Measurements from ENCODE around the gene CHADL. TPM values are rescaled to one million over a fixed set of nuclear protein-coding genes. Genes with fewer than 3 reads are reported as not detected.

The CHADL gene
- polyA plus RNA-seq, 1 donor (not counting 4 experiments of a cell fraction or from before 2014, with no cell fraction given) = 0.16 TPM

DNA sequence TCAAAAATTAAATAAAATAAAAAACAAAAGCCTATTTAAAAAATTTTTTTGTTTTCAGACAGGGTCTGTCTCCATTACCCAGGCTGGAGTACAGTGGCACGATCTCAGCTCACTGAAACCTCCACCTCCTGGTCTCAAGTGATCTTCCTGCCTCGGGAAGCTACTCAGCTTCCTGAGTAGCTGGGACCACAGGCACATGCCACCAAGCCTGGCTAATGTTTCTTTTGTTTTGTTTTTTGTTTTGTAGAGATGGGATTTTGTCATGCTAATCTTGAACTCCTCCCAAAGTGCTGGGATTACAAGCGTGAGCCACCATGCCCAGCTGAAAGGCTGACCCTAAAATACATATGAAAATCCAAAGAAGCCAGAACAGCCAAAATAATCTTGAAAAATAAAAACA lies 56.1 kb downstream of the CHADL start:
- Histone ChIP-seq H3K36me3 (ENCODE audit: control insufficient read depth in 2 of 2, extremely low read depth in 1 of 2, insufficient read depth in 2 of 2, low read length in 2 of 2) (no peaks in the 10 kb centered on the region), H3K27me3 (ENCODE audit: control insufficient read depth, extremely low read depth, insufficient read depth, low read length) (no peaks in the 10 kb centered on the region), H3K27ac (ENCODE audit: control insufficient read depth, insufficient read depth, low read length) (no peak overlapping the region), H3K4me2 (ENCODE audit: control insufficient read depth, extremely low read depth, insufficient read depth, low read depth, low read length) (no peak overlapping the region), H4K20me1 (ENCODE audit: control insufficient read depth, extremely low read depth, insufficient read depth, low read length) (no peaks in the 10 kb centered on the region), H3K4me3 (ENCODE audit: control insufficient read depth in 2 of 3, extremely low read depth in 1 of 3, insufficient read depth in 2 of 3, low read depth in 1 of 3, low read length in 3 of 3) (no peak overlapping the region), H3K4me1 (ENCODE audit: control insufficient read depth, extremely low read depth, insufficient read depth, low read length) (peaks cover 12% of the 10 kb centered on the region), H3K9ac (ENCODE audit: control insufficient read depth, extremely low read depth, insufficient read depth, low read length) (no peak overlapping the region), H3K79me2 (ENCODE audit: control insufficient read depth, insufficient read depth, low read length) (no peaks in the 10 kb centered on the region), H2AFZ (ENCODE audit: control insufficient read depth, low read length) (no peak overlapping the region), H3K9me3 (ENCODE audit: control insufficient read depth, low read depth, low read length) (no peaks in the 10 kb centered on the region), H3K9me1 (ENCODE audit: control insufficient read depth, extremely low read depth, insufficient read depth, low read length) (no peaks in the 10 kb centered on the region)
- dilution Hi-C loops (cut with MboI; ENCODE audit: extremely low pct_ligation_motif_present, low sequenced_read_pairs) = no loop called here
- FAIRE-seq (no peak), DNase-seq (ENCODE audit: low read depth, low spot score) (no peak)
- TF ChIP-seq, protein P1, sequence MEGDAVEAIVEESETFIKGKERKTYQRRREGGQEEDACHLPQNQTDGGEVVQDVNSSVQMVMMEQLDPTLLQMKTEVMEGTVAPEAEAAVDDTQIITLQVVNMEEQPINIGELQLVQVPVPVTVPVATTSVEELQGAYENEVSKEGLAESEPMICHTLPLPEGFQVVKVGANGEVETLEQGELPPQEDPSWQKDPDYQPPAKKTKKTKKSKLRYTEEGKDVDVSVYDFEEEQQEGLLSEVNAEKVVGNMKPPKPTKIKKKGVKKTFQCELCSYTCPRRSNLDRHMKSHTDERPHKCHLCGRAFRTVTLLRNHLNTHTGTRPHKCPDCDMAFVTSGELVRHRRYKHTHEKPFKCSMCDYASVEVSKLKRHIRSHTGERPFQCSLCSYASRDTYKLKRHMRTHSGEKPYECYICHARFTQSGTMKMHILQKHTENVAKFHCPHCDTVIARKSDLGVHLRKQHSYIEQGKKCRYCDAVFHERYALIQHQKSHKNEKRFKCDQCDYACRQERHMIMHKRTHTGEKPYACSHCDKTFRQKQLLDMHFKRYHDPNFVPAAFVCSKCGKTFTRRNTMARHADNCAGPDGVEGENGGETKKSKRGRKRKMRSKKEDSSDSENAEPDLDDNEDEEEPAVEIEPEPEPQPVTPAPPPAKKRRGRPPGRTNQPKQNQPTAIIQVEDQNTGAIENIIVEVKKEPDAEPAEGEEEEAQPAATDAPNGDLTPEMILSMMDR (optimal IDR thresholded peaks at IDR 0.05 in 1 of 3, IDR thresholded peaks at IDR 0.05 in 1 of 3, conservative IDR thresholded peaks at IDR 0.05 in 1 of 3; ENCODE audit: extremely low read depth in 1 of 3, insufficient read depth in 2 of 3, low read length in 3 of 3) = no peak
- TF ChIP-seq EZH2 (IDR thresholded peaks at IDR 0.05; ENCODE audit: low read length) = no peak

DNA sequence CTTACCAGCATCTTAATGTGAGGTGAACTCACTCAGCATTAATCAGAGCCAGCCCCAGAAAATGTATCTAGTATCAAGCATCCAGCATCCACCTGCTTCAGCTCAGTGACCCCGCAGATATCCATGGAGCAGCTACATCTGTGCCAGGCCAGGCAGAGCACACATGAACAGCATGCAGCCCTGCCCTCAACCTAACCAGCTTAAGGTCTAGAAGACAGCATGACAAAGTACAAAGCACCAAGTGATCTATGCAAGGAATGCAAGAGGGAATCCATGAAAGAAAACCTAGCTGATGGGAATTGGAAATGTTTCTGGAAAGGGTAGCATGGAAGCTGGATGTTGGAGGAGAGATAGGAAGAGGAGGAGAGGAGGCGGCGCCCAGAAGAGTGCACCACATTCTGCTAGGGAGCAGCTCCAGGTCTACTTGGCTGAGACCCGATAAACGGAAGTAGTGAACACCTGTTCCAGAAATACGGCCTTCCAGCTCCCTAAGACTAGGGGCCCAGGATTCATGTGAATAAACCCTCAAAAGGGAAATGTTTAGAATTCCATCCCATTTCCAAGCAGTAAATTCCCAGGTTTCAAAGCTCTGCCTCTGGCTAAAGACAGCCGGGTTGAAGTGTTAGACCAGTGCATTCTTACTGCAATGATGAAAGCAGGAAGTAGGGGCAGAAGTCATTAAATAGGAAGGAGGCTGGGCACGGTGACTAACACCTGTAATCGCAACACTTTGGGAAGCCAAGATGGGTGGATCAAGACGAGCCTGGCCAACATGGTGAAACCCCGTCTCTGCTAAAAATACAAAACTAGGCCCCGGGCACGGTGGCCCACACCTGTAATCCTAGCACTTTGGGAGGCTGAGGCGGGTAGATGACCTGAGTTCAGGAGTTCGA lies 59.1 kb downstream of the CHADL start:
- H3K27ac ChIP-seq (ENCODE audit: control insufficient read depth, insufficient read depth, low read length) = peak overlapping the region; percentile 52
- dilution Hi-C loops (cut with MboI; ENCODE audit: extremely low pct_ligation_motif_present, low sequenced_read_pairs) = no loop called here
- peak overlapping the region in 2 of 3 experiments; percentile 14 to 45 for H3K4me3 ChIP-seq (ENCODE audit: control insufficient read depth in 2 of 3, extremely low read depth in 1 of 3, insufficient read depth in 2 of 3, low read depth in 1 of 3, low read length in 3 of 3)
- no peaks in the 10 kb centered on the region for H3K9me1 ChIP-seq (ENCODE audit: control insufficient read depth, extremely low read depth, insufficient read depth, low read length)
- H4K20me1 ChIP-seq (ENCODE audit: control insufficient read depth, extremely low read depth, insufficient read depth, low read length) = no peaks in the 10 kb centered on the region
- no peak overlapping the region for H2AFZ ChIP-seq (ENCODE audit: control insufficient read depth, low read length)
- peak overlapping the region; percentile 89 for H3K4me2 ChIP-seq (ENCODE audit: control insufficient read depth, extremely low read depth, insufficient read depth, low read depth, low read length)
- H3K27me3 ChIP-seq (ENCODE audit: control insufficient read depth, extremely low read depth, insufficient read depth, low read length) = no peaks in the 10 kb centered on the region
- no peak overlapping the region for H3K9ac ChIP-seq (ENCODE audit: control insufficient read depth, extremely low read depth, insufficient read depth, low read length)
- H3K9me3 ChIP-seq (ENCODE audit: control insufficient read depth, low read depth, low read length) = no peaks in the 10 kb centered on the region
- peaks cover 12% of the 10 kb centered on the region for H3K4me1 ChIP-seq (ENCODE audit: control insufficient read depth, extremely low read depth, insufficient read depth, low read length)
- H3K79me2 ChIP-seq (ENCODE audit: control insufficient read depth, insufficient read depth, low read length) = no peaks in the 10 kb centered on the region
- peak; percentile 80 for FAIRE-seq
- H3K36me3 ChIP-seq (ENCODE audit: control insufficient read depth in 2 of 2, extremely low read depth in 1 of 2, insufficient read depth in 2 of 2, low read length in 2 of 2) = peaks cover 17 to 25% of the 10 kb centered on the region in 2 experiments
- no peak for DNase-seq (ENCODE audit: low read depth, low spot score)
- no peak for TF ChIP-seq EZH2 (IDR thresholded peaks at IDR 0.05; ENCODE audit: low read length)
- TF ChIP-seq, protein P1 (optimal IDR thresholded peaks at IDR 0.05 in 1 of 3, IDR thresholded peaks at IDR 0.05 in 1 of 3, conservative IDR thresholded peaks at IDR 0.05 in 1 of 3; ENCODE audit: extremely low read depth in 1 of 3, insufficient read depth in 2 of 3, low read length in 3 of 3) = no peak
